H7 (cell line): Measurements from ENCODE around the gene ARHGAP19. TPM values are rescaled to one million over a fixed set of nuclear protein-coding genes. Genes with fewer than 3 reads are reported as not detected.
A peak's percentile ranks its signal among the peaks of the same experiment; 100 is the strongest.

Source experiments
- DNase-seq: peaks from one replicate; pipeline ENCODE4 v3.0.0; 2012
- H3K27me3 ChIP-seq: 2 replicates; pipeline ENCODE4 v1.6.0; 2011; ENCODE audit warnings: mild to moderate bottlenecking, low read length; ENCODE audit not compliant: control insufficient read depth, insufficient read depth
- H3K36me3 ChIP-seq: replicated peaks from 2 replicates; pipeline ENCODE4 v1.5.1; 2011; ENCODE audit warnings: low read length; ENCODE audit not compliant: control insufficient read depth, insufficient read depth
- H3K4me3 ChIP-seq: 2 replicates; pipeline ENCODE4 v1.5.1; 2011; ENCODE audit warnings: low read depth, mild to moderate bottlenecking, control low read depth, low read length, moderate library complexity; ENCODE audit not compliant: insufficient read depth
- total RNA-seq: library from RNA; depleted of rRNA; stranded (reverse); fragments of >200 nt; shearing (Covaris generic); gene quantifications from 2 replicates; pipeline ENCODE4 v1.2.3, GENCODE V29; 2014

ARHGAP19 gene
- total RNA-seq, 1 experiment from 2014 or later: 38.7 TPM

DNA sequence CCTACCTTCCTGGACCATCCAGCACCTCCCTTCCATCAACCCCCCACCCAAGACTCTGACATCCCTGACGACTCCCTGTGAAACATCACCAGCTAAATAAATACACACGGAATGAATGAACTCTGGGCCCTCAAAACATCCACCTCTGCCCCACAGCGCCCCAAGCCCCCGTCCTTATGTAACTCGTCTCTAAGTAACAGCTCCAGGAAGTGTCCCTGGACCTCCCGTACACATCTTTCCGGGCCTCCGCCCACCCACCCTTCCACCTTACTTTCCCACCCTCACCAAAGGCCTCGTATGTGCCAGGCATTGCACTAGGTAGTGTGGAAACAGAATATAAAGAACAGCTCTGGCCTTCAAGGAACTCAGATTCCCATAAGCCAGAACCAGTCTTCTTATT lies 79.0 kb downstream of the ARHGAP19 start:
- Histone ChIP-seq H3K27me3 (no peaks in the 10 kb centered on the region), H3K36me3 (no peaks in the 10 kb centered on the region), H3K4me3 (no peak overlapping the region)
- no peak for DNase-seq

DNA sequence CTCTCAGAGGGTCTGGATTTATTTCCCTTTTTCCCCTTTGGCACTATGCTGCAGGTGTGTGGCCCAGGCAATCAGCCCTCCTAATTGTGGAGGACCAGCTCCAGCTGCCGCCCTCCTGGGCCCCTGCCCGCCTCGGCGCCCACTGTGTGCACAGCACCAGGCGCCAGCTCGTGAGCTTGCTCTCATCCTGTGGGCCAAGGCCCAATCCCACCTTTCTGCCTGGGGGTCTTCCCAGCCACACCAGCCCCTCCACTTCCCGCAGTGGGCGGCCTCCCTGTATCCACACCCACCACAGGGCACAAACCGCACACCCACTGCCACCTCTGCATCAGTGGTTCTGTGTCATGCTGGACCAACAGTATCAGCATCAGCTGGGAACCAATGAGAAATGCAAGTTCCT lies 81.2 kb downstream of the ARHGAP19 start:
- Histone ChIP-seq H3K27me3 (no peaks in the 10 kb centered on the region), H3K4me3 (no peak overlapping the region), H3K36me3 (no peaks in the 10 kb centered on the region)
- no peak for DNase-seq

DNA sequence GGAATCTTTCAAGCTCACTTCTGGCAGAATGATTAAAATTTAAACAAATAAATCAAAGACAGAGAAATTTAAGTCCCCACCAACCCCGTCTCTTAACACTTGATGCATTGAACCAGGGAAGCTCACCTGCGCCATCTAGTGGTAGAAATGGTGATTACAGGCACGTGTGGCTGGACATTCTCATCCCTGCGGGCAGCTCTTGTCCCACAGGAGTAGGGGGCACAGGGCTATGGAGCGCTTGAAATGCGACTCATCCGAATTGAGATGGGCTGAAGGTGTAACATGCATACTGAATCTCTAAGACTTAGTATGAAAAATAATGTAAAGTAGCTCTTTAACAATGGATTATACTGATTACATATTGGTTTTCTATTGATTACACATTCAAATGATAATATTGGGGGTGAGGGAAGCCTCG lies 81.9 kb downstream of the ARHGAP19 start:
- H3K27me3 ChIP-seq: no peaks in the 10 kb centered on the region
- no peaks in the 10 kb centered on the region for H3K36me3 ChIP-seq
- H3K4me3 ChIP-seq: no peak overlapping the region
- peak; percentile 90 for DNase-seq

DNA sequence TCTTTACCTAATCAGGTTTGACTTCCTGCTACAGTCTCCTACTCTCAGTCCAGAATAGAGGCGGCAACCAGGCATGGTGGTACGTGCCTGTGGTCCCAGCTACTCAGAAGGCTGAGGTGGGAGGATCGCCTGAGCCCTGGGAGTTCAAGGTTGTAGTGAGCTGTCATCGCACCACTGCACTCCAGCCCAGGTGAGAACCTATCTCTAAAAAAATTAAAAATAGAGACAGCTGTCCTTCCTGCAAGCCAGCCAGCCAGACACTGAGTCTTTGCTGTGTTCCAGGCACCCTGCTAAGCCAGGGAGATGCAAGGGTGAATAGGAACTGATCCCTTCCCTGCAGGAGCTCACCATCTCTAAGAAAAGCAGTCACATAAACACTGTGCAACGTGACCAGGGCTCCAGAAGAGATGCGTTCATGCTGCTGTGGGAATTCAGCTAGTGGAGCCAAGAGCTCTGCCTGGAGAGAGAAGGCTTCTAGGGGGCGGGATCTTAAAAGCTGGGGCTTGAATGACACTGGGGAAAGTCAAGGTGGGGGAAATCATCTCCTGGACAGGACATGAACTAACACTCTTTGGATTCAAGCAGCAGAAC lies 84.6 kb downstream of the ARHGAP19 start:
- no peaks in the 10 kb centered on the region for H3K36me3 ChIP-seq
- no peak overlapping the region for H3K4me3 ChIP-seq
- H3K27me3 ChIP-seq: no peaks in the 10 kb centered on the region
- DNase-seq: no peak

DNA sequence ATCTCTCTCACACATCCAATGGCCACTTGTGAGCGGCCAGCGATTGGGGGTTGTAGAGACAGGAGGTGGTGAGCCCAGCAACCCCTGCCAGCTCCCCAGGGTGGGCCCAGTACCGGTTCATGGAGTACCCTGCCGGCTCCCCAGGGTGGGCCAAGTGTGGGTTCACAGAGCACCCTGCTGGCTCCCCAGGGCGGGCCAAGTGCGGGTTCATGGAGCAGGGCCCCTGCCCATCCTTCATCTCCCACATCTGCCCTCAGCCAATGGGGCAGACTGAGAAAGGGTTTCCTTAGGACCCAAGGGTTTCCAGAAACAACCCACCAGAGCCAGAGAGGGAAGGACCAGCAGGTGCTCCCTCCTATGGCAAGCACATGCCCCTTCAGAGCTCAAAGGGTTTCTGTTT lies 85.3 kb downstream of the ARHGAP19 start:
- Histone ChIP-seq H3K36me3 (no peaks in the 10 kb centered on the region), H3K27me3 (no peaks in the 10 kb centered on the region), H3K4me3 (no peak overlapping the region)
- DNase-seq: no peak

DNA sequence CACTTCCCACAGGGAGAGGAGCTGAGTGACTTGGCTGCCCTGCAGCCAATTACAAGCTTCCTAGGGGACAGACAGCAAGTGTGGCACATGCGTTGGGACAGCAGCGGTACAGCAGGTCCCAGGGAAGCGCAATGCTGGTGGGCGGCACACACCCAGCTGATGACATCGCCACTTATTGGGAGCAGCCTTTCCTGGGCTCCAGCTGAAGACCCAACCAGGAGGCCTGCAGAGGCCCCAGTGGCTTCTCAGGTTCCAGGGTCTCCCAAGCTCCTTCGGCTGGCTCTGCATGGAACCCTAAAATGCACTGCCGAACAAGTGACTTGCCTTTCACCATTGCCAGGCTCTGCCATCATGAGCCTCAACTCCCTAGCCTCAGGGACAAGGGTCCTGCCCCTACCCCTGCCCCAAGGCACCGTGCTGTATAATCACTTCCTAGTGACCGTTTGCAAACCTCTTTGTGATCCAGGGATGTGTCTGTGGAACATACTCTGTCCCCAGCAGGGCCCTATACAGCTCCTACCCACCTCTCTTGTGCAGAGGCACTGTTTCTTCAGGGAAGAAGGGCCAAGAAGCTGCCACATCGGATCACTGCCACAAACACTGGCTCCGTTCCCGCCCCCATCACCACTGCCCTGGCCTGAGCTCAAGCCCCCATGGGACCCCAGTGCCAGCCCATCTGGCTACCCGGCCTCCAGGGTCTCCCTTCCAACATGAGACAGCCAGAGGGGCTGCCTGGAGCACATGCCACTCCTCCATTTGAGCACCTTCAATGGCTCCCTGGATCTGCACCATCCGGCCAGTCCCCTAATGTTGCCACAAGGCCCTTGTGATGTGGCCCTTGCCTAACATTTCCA lies 87.4 kb downstream of the ARHGAP19 start:
- no peak for DNase-seq
- no peaks in the 10 kb centered on the region for H3K27me3 ChIP-seq
- H3K4me3 ChIP-seq: no peak overlapping the region

DNA sequence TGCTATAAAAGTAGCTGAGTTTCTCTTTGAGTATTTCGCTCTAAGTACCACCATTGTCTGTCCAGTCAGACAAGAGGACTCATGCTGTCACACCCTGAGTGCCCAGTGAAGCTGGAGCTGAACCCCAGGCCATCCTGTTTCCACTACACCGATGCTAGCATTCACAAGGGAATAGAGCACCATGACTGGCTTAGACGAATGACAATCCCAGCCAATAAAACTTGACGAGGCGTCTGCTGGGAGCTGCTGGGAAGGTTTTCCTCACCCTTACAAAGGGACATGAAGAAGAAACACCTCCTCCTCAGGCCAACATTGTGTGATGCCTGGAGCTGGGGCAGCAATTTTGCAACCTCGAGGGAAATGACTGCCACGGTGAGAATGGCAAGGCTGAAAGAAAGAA lies 89.2 kb downstream of the ARHGAP19 start:
- Histone ChIP-seq H3K36me3 (no peaks in the 10 kb centered on the region), H3K4me3 (no peak overlapping the region), H3K27me3 (no peaks in the 10 kb centered on the region)
- DNase-seq: no peak

More for the DNA sequence above, 87.4 kb downstream of the ARHGAP19 start:
- no peaks in the 10 kb centered on the region for H3K36me3 ChIP-seq

DNA sequence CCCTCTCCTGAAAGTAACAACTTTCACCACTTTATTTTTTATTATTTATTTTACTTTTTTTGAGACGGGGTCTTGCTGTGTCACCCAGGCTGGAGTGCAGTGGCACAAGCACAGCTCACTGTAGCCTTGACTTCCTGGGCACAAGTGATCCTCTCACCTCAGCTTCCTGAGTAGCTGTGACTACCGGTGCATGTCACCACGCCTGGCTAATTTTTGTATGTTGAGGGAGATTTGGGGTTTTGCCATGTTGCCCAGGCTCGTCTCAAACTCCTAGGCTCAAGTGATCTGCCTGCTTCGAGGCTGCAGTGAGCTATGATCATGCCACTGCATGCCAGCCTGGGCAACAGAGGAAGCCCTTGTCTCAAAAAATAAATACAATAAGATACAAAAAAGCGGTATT lies 91.8 kb downstream of the ARHGAP19 start:
- Histone ChIP-seq H3K4me3 (no peak overlapping the region), H3K36me3 (no peaks in the 10 kb centered on the region), H3K27me3 (peaks cover 5% of the 10 kb centered on the region)
- DNase-seq: no peak

DNA sequence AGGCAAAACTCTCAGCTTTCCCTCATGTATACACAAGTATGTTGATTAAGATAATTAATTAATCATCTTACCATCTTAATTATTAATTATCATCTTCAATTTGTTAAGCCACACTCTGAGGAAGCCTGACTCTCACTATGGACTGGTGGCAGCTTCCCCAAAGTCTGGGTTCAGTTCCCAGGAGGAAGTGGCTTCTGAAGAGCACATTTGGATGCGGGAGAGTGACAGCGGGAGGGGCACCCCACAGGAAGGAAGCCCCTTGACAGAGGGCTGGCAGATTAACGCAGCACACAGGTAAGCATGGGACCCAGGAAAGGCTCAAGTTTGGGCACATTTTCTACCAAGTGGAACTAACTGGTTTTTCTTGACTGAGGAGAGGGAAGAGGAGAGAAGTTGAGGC lies 93.3 kb downstream of the ARHGAP19 start:
- DNase-seq: no peak
- Histone ChIP-seq H3K36me3 (no peaks in the 10 kb centered on the region), H3K4me3 (no peak overlapping the region), H3K27me3 (peaks cover 11% of the 10 kb centered on the region)

DNA sequence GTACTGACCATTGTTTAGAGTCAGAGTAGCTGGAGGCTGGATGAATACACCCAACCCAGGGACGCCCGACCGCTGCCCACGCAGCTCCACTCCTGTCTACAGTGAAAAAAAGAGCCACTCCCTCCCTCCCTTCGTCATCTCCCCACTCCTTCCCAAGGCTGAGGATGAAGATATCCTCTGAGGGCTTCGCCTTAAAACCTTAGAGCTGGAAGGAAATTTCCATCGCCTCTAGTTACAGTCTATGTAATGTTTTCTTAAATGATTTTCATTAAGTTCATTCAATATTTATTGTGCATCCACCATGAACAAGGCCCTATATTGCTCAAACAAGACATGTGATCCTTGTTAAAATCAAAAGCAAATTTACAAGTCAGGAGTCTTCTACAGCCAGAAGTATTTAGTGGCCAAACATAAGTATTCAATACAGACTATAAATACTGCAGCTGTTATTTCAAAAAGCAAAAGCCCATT lies 95.4 kb downstream of the ARHGAP19 start:
- H3K4me3 ChIP-seq: no peak overlapping the region
- H3K36me3 ChIP-seq: no peaks in the 10 kb centered on the region
- peak; percentile 18 for DNase-seq
- H3K27me3 ChIP-seq: peaks cover 16% of the 10 kb centered on the region

DNA sequence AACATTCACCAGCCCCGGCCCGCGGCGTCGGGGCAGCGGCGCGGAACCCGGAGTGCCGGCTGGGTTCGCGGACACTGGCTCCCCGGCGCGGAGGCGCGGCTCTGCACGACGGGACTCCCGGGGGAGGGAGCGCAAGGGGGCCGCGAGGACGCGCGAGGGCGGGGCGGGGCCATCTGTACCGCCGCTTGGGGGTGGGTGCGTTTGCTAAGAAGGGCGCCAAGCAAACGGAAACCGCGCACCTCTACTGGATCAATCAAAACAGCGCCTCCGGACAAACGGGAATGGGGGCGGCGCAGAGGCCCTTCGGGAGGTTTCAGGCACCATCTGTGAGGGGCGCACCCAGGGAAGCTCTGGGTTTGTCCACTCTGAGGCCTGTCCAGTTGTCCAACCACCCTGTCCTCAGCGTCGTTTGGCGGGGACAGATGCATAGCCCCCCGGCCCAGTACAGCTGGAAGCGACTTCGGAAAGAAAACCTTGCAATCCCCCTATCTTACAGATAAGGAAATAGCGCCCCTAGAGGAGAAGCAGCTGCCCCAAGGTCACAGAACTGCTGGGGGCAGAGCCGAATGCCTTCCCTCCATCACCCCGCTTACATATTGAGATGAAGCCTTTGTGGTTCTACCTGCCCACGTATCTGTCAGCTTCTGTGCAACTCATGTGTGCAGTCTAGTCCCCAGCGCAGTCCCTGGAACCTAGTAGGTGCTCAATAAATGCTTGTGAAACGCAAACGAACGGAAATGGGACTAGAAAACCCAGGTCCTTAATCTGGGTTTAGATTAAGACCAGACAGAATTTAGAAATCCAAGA lies 96.0 kb downstream of the ARHGAP19 start:
- peak; percentile 91 for DNase-seq
- Histone ChIP-seq H3K36me3 (no peaks in the 10 kb centered on the region), H3K4me3 (peak overlapping the region; percentile 72), H3K27me3 (peaks cover 17% of the 10 kb centered on the region)

DNA sequence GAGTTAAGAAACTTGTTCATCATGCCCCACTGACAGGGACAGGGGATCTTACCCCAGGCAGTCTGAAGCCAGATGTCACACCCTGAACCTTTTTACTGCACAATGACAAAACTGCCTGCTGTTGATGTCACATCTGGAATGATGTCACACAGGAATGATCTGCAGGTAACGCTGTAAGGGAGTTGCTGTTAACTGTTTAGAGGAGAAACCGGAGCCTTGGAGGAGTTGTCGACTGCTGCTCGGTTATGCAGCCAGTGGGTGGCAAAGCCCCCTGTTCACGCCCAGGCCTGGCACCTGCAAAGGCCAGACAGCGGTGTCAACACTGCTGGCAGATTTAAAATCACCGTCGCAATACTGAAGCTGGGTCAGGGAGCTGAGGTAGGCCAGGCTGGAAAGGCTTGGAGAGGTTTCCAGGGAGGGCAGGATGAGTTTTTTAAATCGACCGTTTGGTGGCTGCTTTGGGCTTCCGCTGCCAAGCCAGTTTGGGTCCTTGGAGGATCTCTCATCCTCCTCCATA lies 96.7 kb downstream of the ARHGAP19 start:
- DNase-seq: no peak
- Histone ChIP-seq H3K27me3 (peaks cover 17% of the 10 kb centered on the region), H3K36me3 (no peaks in the 10 kb centered on the region), H3K4me3 (peak overlapping the region; percentile 72)

DNA sequence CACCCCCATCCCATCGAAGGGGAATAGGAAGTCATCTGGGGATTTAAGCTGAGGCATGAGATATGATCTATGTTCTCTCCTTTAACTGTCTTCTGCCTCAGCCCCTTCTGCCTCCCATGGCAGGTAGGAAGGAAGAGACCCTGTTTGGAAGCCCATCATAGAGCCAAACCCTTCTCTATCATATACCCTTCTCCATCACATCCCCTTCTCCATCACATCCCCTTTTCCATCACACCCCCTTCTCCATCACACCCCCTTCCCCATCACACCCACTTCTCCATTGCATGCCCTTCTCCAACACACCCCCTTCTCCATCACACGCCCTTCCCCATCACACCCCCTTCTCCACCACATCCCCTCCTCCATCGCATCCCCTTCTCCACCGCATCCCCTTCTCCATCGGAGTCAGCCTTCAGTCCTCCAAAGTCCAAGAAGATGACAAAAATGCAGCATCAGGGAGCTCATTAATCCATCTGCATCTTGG lies 99.4 kb downstream of the ARHGAP19 start:
- H3K36me3 ChIP-seq: no peaks in the 10 kb centered on the region
- H3K27me3 ChIP-seq: peaks cover 18% of the 10 kb centered on the region
- DNase-seq: no peak
- no peak overlapping the region for H3K4me3 ChIP-seq

DNA sequence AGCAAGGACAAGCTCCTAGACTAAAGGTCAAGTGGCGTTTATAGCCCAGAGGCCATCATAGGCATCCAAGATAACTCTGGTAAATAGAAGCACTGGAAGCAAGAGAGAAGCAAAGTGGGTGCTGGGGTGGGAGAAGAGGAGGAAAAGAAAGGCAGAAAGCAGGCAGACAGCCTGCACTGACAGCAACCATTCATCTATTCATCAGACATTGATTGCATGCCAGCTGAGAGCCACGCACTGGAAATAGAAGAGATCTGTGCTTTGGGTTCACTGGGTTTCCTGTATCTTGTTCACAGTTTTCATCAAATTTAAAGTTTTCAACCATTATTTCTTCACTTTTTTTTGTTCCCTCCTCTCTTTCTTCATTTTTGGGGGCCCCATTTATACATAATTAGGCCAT lies 102.0 kb downstream of the ARHGAP19 start:
- no peak for DNase-seq
- H3K36me3 ChIP-seq: no peaks in the 10 kb centered on the region
- peaks cover 37% of the 10 kb centered on the region for H3K27me3 ChIP-seq
- no peak overlapping the region for H3K4me3 ChIP-seq
